HepG2 (cell line): Measurements from ENCODE around the gene SFXN1. TPM values are rescaled to one million over a fixed set of nuclear protein-coding genes. Genes with fewer than 3 reads are reported as not detected.

Experiments used
- ATAC-seq: fragments of 200-7000 bp; cut with Tn5 transposase; 3 replicates; pipeline ENCODE4 v1.9.1; 2020; ENCODE audit warnings: mild to moderate bottlenecking, moderate library complexity
- BruUV-seq: library from RNA; stranded (reverse); fragments of 400-500 nt; replicated peaks from 2 replicates; lab custom pipeline; 2021; lab: Mats Ljungman, UMichigan
- CTCF ChIA-PET: fragments of 300-600 bp; formaldehyde crosslinking; extraction: SDS; loops from one replicate; lab custom pipeline; 2021; ENCODE audit warnings: low total read pairs, inconsistent platforms, low intra/inter-chr PET ratio; lab: Yijun Ruan, JAX
- POLR2A ChIA-PET: fragments of 350-600 bp; sonication (Branson Sonifier 250); formaldehyde crosslinking; loops from one replicate; lab custom pipeline; 2020; ENCODE audit warnings: antibody characterized with exemption, inconsistent platforms; lab: Yijun Ruan, JAX
- DNase-seq: peaks from one replicate; pipeline ENCODE4 v3.0.0-alpha.2; 2015; ENCODE audit warnings: low spot score
- FAIRE-seq: peaks from 3 replicates; lab custom pipeline; 2011; peaks lifted over from hg19 to GRCh38; lab: Jason Lieb, UNC
- H2AFZ ChIP-seq: one replicate; pipeline ENCODE4 v1.6.1; 2011; ENCODE audit warnings: low read length, inconsistent platforms
- H3K27ac ChIP-seq: fragments of 300-600 bp; 3 replicates; pipeline ENCODE4 v1.8.0; 2011; ENCODE audit warnings: mixed run types, mild to moderate bottlenecking, mixed read lengths, low read length, inconsistent platforms; ENCODE audit not compliant: insufficient read depth; ENCODE audit errors: extremely low read length
- H3K27me3 ChIP-seq, 2 experiments: fragments of 200-600 bp in 1 of 2; 2 replicates in 1 of 2; 3 replicates in 1 of 2; pipeline versions ENCODE4 v1.6.0 to v1.8.0; 2011; ENCODE audit warnings: low read length in 2 of 2, mild to moderate bottlenecking in 2 of 2, moderate library complexity in 2 of 2, inconsistent platforms in 1 of 2; ENCODE audit not compliant: insufficient read depth in 2 of 2, control insufficient read depth in 1 of 2
- H3K36me3 ChIP-seq, 2 experiments: fragments of 200-600 bp in 1 of 2; replicated peaks in 1 of 2; 2 replicates in 1 of 2; 3 replicates in 1 of 2; pipeline versions ENCODE4 v1.5.1 to v1.8.0; 2011; ENCODE audit warnings: low read length in 2 of 2, inconsistent platforms in 1 of 2; ENCODE audit not compliant: insufficient read depth in 2 of 2, control insufficient read depth in 1 of 2
- H3K4me1 ChIP-seq: 2 replicates; pipeline ENCODE4 v1.5.1; 2012; ENCODE audit warnings: low read length, inconsistent platforms; ENCODE audit not compliant: insufficient read depth
- H3K4me2 ChIP-seq: 2 replicates; pipeline ENCODE4 v1.6.0; 2011; ENCODE audit warnings: low read depth, low read length, inconsistent platforms
- H3K4me3 ChIP-seq, 3 experiments: fragments of 200-600 bp in 1 of 3; sonication (generic), shearing (Covaris generic) in 1 of 3; replicated peaks in 1 of 3; 2 replicates each; pipeline ENCODE4 v1.5.1; 2011 to 2016; ENCODE audit warnings: low read length in 3 of 3, inconsistent platforms in 2 of 3, low read depth in 2 of 3, mild to moderate bottlenecking in 2 of 3, control low read depth in 1 of 3, mixed read lengths in 1 of 3; ENCODE audit not compliant: insufficient read depth in 1 of 3
- H3K79me2 ChIP-seq: one replicate; pipeline ENCODE4 v1.6.1; 2011; ENCODE audit warnings: low read length, inconsistent platforms; ENCODE audit not compliant: insufficient read depth
- H3K9ac ChIP-seq: 2 replicates; pipeline ENCODE4 v1.6.0; 2011; ENCODE audit warnings: mild to moderate bottlenecking, low read depth, low read length, inconsistent platforms; ENCODE audit not compliant: insufficient read depth
- H3K9me3 ChIP-seq: 2 replicates; pipeline ENCODE4 v1.5.1; 2012; ENCODE audit warnings: mild to moderate bottlenecking, low read length
- H4K20me1 ChIP-seq: 2 replicates; pipeline ENCODE4 v1.6.0; 2011; ENCODE audit warnings: inconsistent platforms, mild to moderate bottlenecking, low read length, moderate library complexity; ENCODE audit not compliant: insufficient read depth
- AHDC1 ChIP-seq: sonication (generic); formaldehyde crosslinking; IDR thresholded peaks from 2 replicates; pipeline ENCODE4 v1.5.1; 2020; ENCODE audit warnings: mild to moderate bottlenecking, missing genetic modification reagents, borderline replicate concordance
- FOXP1 ChIP-seq, 2 experiments: fragments of 450-650 bp in 1 of 2; IDR thresholded peaks; 2 replicates each; pipeline ENCODE4 v1.6.1; 2017 to 2018; ENCODE audit warnings: antibody characterized with exemption in 1 of 2
- HNF1B ChIP-seq: sonication (generic); formaldehyde crosslinking; IDR thresholded peaks from 2 replicates; pipeline ENCODE4 v1.5.1; 2020; ENCODE audit warnings: mild to moderate bottlenecking, moderate library complexity, missing genetic modification reagents
- ZNF326 ChIP-seq: sonication (generic); formaldehyde crosslinking; IDR thresholded peaks from 2 replicates; pipeline ENCODE4 v1.4.0; 2020; ENCODE audit warnings: missing genetic modification reagents, borderline replicate concordance
- ZNF44 ChIP-seq: sonication (generic); formaldehyde crosslinking; IDR thresholded peaks from 2 replicates; pipeline ENCODE4 v1.5.1; 2020; ENCODE audit warnings: mild to moderate bottlenecking, missing genetic modification reagents
- ZNF761 ChIP-seq: sonication (generic); formaldehyde crosslinking; conservative IDR thresholded peaks from 2 replicates; pipeline ENCODE4 v1.4.0; 2020; ENCODE audit warnings: mild to moderate bottlenecking, missing genetic modification reagents
- WGBS: methylation state at CpG from one replicate; pipeline ENCODE4 v1.1.6; 2017; ENCODE audit warnings: low lambda C conversion rate; 5-methylcytosine and 5-hydroxymethylcytosine counted together
- in situ Hi-C: cut with HindIII; loops from 2 replicates; pipeline ENCODE4 v1.10.0; 2017; ENCODE audit warnings: low pct_unique_long_range_greater_than_20kb; ENCODE audit not compliant: extremely low pct_ligation_motif_present
- intact Hi-C: fragments of 100-400 bp; cut with micrococcal nuclease; formaldehyde crosslinking; loops from one replicate; pipeline ENCODE4 v1.10.0; 2022; ENCODE audit not compliant: unreplicated experiment
- polyA plus RNA-seq, 8 experiments: library from polyadenylated mRNA; depleted of rRNA in 3 of 8; stranded (reverse) in 7 of 8; unstranded in 1 of 8; fragments of >200 nt; fragmentation: Illumina TruSeq in 4 of 8; extraction: Trizol in 4 of 8; gene quantifications; 2 replicates each; pipeline versions ENCODE4 v1.2.1 to v1.2.3, GENCODE V29; 2011 to 2016; ENCODE audit warnings: low read depth in 4 of 8, missing spikeins in 1 of 8, mixed read lengths in 1 of 8; ENCODE audit not compliant: insufficient read depth in 1 of 8
- total RNA-seq, 5 experiments: library from RNA; depleted of rRNA; stranded (reverse); fragments of >200 nt; fragmentation: Illumina TruSeq; extraction: Trizol; gene quantifications; 2 replicates each; pipeline ENCODE4 v1.2.3, GENCODE V29; 2016; ENCODE audit warnings: low read depth in 1 of 5

Gene SFXN1
- total and polyA plus RNA-seq, 2 of the 13 experiments (the other 11 are each of a cell fraction or from before 2014, with no cell fraction given), result 122 to 135 TPM

- in situ Hi-C loops, result no loop called here
- peak overlapping the region in 1 of 3 experiments; percentile 97; a peak in 1 of 6 replicates for H3K4me3 ChIP-seq
Measured at GRCh38 chr5:175477440-175477839, 920 bp upstream of the SFXN1 start.

GRCh38 chr5:175478008-175478383, 364 bp upstream of the SFXN1 start:
- Histone ChIP-seq H3K9me3 (no peaks in the 10 kb centered on the region), H3K4me3 (peak overlapping the region; percentile 85 to 97 (median 91); a peak in 5 of 6 replicates), H2AFZ (no peak overlapping the region), H4K20me1 (peaks cover 26% of the 10 kb centered on the region), H3K4me2 (peak overlapping the region; percentile 100), H3K4me1 (peaks cover 69% of the 10 kb centered on the region), H3K79me2 (peaks cover 42% of the 10 kb centered on the region), H3K27ac (no peak overlapping the region), H3K36me3 (peaks cover 5 to 20% of the 10 kb centered on the region in 2 experiments), H3K27me3 (peaks cover 0 to 18% of the 10 kb centered on the region in 2 experiments; a peak in 3 of 5 replicates), H3K9ac (no peak overlapping the region; the same call in 1 of the 2 replicates)
- intact Hi-C loops (no loop called here), in situ Hi-C loops (no loop called here)
- WGBS, result 14% methylated on average over 12 of the region's 12 CpGs
- BruUV-seq, result no TSS peak
- FAIRE-seq (no peak), DNase-seq (no peak), ATAC-seq (no peak)
- 0 out of 2 replicates have a peak, but pooled peaks have one; percentile 41 for TF ChIP-seq ZNF44 (CRISPR knock-in tag)
- TF ChIP-seq AHDC1 (CRISPR knock-in tag), result no peak
- peak; percentile 27; the same call in 1 of the 2 replicates for TF ChIP-seq HNF1B (CRISPR knock-in tag)
- 0 out of 2 replicates have a peak, but pooled peaks have one; percentile 3 for TF ChIP-seq ZNF761 (CRISPR knock-in tag)
- ChIA-PET POLR2A (interaction anchor here (0.9 kb wide), 2 partner anchors 10 to 11 kb away, joined by 4 to 7 read pairs; no protein-coding TSS in a partner anchor), CTCF (no interaction called here)

More at GRCh38 chr5:175477440-175477839, 920 bp upstream of the SFXN1 start:
- CTCF ChIA-PET, result no interaction called here
- 10% methylated on average over 5 of the region's 5 CpGs for WGBS
- no TSS peak for BruUV-seq
- peak overlapping the region; percentile 100; the same call in 1 of the 2 replicates for H3K4me2 ChIP-seq
- peaks cover 37% of the 10 kb centered on the region for H3K79me2 ChIP-seq
- no peak for FAIRE-seq
- H3K4me1 ChIP-seq, result peaks cover 69% of the 10 kb centered on the region
- H3K27me3 ChIP-seq, result peaks cover 0 to 18% of the 10 kb centered on the region in 2 experiments; a peak in 3 of 5 replicates
- no peaks in the 10 kb centered on the region for H3K9me3 ChIP-seq
- TF ChIP-seq ZNF326 (CRISPR knock-in tag), result no peak
- no peak for TF ChIP-seq FOXP1 (IDR thresholded peaks at IDR 0.05)
- TF ChIP-seq FOXP1 (CRISPR knock-in tag; IDR thresholded peaks at IDR 0.05), result 0 out of 2 replicates have a peak, but pooled peaks have one; percentile 25
- TF ChIP-seq, all 625 proteins: peak for 1
- POLR2A ChIA-PET, result interaction anchor here (0.9 to 1.1 kb wide), 2 partner anchors 9 to 12 kb away, joined by 4 read pairs; no protein-coding TSS in a partner anchor
- H3K27ac ChIP-seq, result no peak overlapping the region
- no peak for DNase-seq
- intact Hi-C loops, result no loop called here
- H2AFZ ChIP-seq, result no peak overlapping the region
- no peak for ATAC-seq
- peaks cover 5 to 15% of the 10 kb centered on the region in 2 experiments for H3K36me3 ChIP-seq
- peaks cover 21% of the 10 kb centered on the region for H4K20me1 ChIP-seq
- H3K9ac ChIP-seq, result no peak overlapping the region
